ENCODE results near the gene SLC12A2.

The SLC12A2 gene

GRCh38 chr5:128083033-128083810 is at the start of gene SLC12A2:
Gene SLC12A2 (plus strand): TSS chr5:128083766. CDS start chr5:128083955, 189 bp downstream.
- DNase-seq: peak; percentile 88 to 92

- no peak for DNase-seq
Observed at GRCh38 chr5:128035689-128036088, 47.9 kb upstream of the SLC12A2 start.

- no peak for DNase-seq
Observed at GRCh38 chr5:128036950-128037349, 46.6 kb upstream of the SLC12A2 start.

GRCh38 chr5:128038643-128039042 is 44.9 kb upstream of the SLC12A2 start:
- no peak for DNase-seq

- no peak for DNase-seq
Observed at GRCh38 chr5:128040927-128041326, 42.6 kb upstream of the SLC12A2 start.

GRCh38 chr5:128052780-128053179 is 30.8 kb upstream of the SLC12A2 start:
- no peak for DNase-seq

- no peak for DNase-seq
Observed at GRCh38 chr5:128053291-128053954, 30.1 kb upstream of the SLC12A2 start.

GRCh38 chr5:128060644-128061385 is 22.8 kb upstream of the SLC12A2 start:
- DNase-seq: no peak

GRCh38 chr5:128062172-128062746 is 21.3 kb upstream of the SLC12A2 start:
- DNase-seq: no peak

GRCh38 chr5:128074171-128074570 is 9.4 kb upstream of the SLC12A2 start:
- DNase-seq: no peak

GRCh38 chr5:128074953-128075352 is 8.6 kb upstream of the SLC12A2 start:
- DNase-seq: no peak

- no peak for DNase-seq
Observed at GRCh38 chr5:128077526-128077925, 6.0 kb upstream of the SLC12A2 start.

- DNase-seq: no peak
Observed at GRCh38 chr5:128081111-128081851, 2.3 kb upstream of the SLC12A2 start.

- no peak for DNase-seq
Observed at GRCh38 chr5:128082551-128083032, 974 bp upstream of the SLC12A2 start.

GRCh38 chr5:128083811-128084227 is 253 bp downstream of the SLC12A2 start:
- DNase-seq: no peak

GRCh38 chr5:128084228-128085167 is 932 bp downstream of the SLC12A2 start:
- peak; percentile 64 to 69 for DNase-seq

- DNase-seq: no peak
Observed at GRCh38 chr5:128085413-128085812, 1.8 kb downstream of the SLC12A2 start.

- DNase-seq: no peak
Observed at GRCh38 chr5:128091579-128091978, 8.0 kb downstream of the SLC12A2 start.

- no peak for DNase-seq
Observed at GRCh38 chr5:128092144-128092543, 8.6 kb downstream of the SLC12A2 start.

GRCh38 chr5:128093368-128093767 is 9.8 kb downstream of the SLC12A2 start:
- DNase-seq: no peak

- DNase-seq: no peak
Observed at GRCh38 chr5:128097224-128097623, 13.7 kb downstream of the SLC12A2 start.

Measured in activated T-cell treated with anti-CD3 and anti-CD28 coated beads, Interleukin-2, amount 50 U/mL, for 48 hours (primary cell).